NCI-H1048 (cell line): ENCODE data around the gene PDSS2.

Source experiments
- DNase-seq: peaks from one replicate; lab custom pipeline; 2025; lab: John Stamatoyannopoulos, UW

The PDSS2 gene

DNA sequence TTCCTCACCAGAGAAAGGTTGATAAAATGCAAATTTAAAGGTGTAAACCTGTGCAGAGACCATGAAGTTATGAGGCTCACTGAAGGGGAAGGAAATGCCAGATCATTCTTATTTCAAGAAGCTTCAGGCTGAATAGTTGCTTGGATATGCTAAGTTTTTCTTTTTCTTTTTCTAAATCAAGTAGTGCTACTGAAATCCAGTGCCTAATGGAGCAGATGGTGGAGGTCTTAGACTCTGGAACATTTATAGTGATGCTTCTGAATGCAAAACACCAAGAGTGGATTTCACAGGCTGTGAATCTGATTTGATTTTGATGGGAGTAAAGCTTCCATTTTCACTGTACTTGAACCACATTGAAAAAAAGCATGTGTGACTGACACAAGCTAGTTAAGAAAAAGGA, 192.8 kb downstream of the PDSS2 start:
- DNase-seq = no peak

DNA sequence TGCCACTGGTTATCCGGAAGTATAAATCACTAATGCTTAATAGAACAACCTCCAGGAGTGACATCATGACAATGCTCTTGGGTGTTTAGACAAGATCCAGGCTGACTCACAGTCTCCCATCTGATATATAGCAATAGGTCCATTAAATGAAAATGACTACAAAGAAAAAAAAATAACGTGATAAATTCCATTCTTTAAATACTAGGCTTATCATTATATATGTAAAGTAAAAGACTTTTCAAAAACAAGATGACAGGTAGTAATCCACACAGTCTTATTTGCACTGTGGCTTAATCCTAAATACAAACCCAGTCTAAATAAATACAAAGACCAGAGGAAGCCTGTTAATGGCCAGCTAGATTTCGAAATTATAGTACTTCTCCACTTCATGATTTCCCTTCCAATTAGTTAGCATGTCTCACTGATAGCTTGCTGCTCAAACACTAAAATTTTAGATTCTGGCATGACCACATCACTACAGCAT, 195.0 kb downstream of the PDSS2 start:
- no peak for DNase-seq

DNA sequence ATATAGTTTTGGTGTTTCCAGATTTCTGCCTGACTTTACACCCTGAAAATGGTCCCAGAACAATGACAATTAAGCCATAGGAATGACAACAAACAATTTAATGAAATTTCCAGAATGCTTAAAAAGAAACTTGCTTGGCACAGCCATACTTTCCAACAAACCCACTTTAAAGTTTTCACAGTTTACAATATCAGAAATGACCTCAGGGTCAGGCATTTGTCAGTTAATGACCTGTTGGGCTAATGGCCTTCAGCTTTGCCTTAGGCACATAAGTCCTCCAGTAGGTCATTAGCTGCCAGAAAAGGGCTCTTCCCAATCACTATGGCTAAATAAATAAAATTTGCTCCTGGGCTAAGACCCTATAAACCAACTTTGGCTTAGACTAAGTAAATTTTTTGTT, 199.4 kb downstream of the PDSS2 start:
- no peak for DNase-seq

DNA sequence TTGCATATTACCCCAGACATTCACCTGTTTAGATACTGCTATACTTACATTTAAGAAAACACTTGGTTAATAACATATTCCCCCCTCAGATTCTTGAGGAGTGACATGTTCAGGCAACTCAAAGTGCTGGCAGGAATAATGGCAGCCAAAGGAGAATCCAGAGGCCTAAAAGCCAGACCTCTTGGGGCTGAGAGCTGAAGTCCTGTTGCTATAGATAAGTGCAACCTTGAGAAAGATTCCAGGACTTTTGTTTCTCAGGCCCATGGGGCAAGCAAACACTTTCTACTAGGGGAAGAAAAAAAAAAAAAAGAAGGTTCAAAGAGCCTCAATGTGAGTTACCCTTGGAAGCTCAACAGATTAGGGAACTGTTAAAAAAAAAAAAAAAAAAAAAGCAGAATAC, 211.2 kb downstream of the PDSS2 start:
- DNase-seq = no peak

DNA sequence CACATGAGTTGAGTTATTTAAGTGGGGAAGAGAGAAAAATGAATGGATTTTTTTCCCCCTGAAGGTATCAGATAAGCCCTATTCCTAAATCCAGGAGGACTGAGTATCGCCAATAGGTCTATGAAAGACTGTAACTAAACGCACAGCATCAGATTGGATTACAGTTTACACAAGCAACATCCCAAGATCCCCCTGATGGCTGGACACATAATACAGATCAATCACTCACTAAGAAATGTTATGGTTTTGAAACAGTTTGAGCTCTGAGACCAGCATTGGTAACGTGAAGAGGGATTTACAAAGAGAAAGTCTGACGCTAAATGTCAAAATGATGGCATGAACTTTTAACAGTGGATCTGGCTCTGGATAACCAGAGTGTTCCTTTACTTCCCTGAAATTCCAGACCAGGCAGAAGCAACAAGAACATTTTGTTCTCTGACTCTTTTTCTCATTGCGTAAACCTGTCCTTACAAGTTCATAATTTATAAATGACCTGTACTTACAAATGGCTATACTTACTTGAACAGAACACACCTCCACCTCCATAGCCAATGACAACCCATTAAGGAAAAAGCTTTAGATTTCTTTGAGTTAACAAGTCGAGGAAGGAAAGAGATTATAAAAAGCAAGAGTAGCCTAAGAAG, 212.3 kb downstream of the PDSS2 start:
- no peak for DNase-seq

DNA sequence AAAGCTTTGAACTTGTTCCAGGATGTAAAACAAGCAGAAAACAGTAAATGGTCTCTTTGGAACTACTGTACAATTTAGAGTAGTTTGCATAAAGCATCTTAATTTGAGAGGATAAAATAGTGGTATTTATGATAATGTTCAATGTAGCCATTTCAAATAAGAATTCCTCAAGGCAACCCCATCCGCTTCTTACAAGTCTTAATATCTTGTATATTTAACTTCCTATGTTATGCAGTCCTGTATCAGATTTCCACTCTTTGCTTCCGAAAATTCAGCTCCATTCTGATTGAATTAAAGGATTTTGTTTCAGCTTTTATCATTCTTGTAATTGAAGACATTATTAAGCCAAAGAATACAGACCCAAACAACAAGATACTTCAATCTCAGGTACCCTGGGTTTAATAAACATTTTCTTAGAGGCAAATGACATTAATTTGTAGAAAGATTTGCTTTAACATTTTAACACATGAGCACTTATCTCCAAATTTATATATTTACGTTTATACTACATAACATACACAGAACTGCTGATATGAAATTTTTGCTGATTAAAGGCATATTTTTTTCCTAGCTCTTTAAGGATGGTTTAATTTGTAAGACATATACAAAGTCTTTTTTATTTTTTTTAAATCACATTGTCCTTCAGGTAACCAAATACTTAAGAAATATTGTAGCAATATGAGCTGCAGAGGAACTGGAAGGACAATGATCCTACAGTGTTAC, 213.0 kb downstream of the PDSS2 start:
- DNase-seq = no peak

DNA sequence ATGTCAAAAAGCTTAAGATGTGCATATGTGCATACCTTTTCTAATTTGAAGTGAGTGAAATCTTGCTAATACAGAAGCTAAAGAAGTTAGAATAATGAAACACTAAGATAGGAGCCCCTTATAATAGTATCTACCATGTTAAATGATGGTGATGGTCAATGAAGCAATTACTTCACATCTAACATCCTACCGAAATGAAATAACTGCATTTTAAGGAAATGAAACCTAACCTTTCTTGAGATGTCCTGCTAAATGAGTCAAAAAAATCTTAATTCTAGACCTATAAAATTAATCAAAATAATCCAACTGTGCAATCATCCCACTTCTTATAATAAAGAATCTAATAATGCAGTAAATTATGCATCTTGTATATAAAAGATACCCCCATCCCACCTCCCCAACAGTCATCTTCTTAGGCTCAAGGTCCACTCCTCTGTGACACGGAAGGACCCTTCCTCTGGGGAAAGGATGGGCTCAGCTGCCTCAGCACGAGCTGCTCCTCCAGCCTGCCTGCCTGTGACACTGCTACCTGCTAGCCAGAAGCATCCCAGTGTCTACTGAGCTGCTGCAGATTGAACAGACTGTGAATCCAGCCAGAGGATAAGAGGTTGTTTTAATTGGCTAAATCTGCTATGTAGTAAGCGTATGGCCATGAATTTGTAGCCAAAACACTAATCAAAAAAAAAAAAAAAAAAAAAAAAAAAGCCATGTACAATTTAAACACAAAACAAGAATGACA, 214.5 kb downstream of the PDSS2 start:
- no peak for DNase-seq

DNA sequence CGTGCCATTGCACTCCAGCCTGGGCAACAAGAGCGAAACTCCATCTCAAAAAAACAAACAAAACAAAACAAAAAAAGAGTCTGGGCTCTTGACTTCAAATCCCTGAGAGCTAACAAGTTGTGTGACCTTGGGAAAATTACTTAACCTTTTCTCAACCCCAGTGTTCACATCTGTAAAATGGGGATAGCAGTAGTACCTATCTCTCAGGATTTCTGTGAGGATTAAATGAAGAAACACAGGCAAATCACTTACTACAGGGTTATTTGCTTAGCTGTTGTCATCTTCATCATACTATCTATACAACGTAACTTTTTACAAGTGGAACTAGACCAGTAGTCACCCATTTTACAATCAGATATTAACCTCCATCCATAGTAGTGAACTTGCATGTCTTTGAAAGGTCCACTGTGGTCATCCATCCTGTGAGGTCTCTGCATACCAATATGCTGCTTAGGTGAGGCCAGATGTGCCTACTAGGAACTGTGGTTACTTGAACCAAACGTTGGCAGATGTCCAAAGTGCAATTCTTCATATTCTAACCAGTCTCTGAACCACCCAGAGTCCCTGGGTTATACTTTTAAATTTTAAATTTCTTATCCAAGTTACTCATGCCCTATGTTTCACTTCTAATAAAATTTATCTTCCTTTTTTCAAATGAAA, 215.2 kb downstream of the PDSS2 start:
- DNase-seq = no peak

DNA sequence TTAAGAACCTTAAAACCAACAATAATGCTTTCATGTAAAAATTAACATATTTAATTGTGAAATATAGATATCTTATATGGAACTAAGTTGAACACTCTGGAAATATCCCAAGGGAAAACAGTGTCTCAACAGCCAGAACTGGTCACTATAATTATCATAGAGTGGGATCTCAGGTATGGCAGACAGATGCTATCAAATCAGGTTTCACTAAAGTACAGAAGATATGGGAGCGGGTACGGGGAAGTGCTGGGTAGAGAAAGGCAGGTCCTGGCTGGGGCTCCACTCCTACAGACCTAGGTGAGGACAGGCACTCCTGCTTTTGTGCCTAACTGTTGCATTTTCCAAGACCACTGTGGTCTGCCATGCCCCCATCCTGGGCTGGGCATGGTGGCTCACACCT, 215.9 kb downstream of the PDSS2 start:
- DNase-seq = no peak

DNA sequence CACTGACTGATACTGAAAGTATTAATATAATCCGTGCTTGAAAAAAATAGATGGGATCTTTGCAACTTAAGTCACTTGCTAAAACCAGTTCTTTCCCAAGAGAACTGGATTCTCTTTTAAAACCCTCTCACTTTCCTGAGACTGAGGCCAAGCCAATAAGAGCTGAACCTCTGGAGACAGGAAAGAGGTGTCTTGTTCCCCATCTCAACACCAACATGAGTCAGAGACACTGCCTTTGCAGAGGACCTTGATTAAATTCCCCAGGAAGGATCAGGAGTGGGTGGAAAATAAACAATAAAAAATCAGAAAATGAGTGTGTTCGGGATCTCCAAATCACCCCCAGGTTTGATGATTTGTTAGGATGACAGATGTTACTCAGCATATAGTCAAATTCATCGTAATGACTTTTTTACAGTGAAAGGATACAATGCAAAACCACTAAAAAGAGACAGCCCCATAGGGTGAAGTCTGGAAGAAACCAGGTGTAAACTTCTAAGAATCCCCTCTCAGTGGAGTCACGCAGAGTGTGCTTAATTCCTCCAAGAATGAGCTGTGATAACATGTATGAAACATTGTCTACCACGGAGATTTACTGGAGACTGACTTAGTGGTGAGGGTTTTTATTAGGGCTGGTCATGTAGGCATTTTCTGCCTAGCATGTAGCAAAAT, 221.2 kb downstream of the PDSS2 start:
- DNase-seq = no peak

DNA sequence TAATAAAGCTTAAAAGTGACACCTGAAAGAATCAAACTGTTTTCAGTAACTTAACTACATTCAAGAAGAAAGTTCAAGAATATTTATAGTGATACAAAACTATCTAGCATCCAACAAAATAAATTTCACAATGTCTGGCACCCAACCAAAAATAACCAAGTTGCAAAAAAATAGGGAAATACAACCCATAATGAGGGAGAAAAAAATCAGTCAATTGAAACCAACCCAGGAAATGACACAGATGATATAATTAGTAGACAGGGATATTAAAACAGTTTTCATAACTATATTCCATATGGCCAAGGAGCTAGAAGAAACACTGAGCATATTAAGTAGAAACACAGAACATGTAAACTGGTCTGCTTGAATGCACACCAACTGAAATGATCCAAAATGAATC, 223.9 kb downstream of the PDSS2 start:
- DNase-seq = no peak

DNA sequence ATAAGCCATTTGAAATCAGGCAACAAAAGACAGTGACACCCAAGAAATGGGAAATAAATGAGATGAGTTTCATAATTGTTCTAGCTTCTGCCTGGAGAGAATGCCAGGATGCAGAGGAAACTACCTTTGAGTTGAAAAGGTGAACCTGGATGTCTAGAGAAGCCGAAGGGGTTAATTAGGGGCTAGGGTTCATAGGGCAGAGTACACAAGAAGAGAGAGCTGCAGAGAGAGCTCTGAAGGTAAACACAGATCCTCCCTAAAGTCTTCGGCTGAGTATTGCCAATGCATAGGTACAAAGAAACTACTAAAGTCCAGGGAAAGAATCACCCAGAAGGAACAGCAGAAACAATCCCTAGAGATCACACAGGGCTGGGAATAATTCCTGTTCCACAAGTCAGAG, 224.4 kb downstream of the PDSS2 start:
- DNase-seq = no peak

DNA sequence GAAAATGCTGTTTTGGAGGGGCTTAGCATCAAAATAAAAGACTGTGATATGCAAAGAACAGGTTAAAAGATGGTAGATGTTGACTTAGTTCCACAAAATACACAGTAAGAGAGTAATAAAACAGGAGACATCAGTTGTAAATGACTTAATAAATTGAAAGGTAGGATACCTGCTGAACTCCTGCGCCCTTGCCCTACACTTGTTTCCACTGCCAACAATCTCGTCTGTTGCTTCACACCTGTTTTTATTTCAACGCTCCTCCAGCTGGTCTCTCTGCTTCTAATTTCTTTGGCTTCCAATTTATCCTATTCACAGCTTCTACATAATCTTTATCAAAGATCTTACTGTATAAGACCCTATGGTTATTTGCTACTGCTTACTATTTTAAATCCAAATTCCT, 228.1 kb downstream of the PDSS2 start:
- DNase-seq = no peak

DNA sequence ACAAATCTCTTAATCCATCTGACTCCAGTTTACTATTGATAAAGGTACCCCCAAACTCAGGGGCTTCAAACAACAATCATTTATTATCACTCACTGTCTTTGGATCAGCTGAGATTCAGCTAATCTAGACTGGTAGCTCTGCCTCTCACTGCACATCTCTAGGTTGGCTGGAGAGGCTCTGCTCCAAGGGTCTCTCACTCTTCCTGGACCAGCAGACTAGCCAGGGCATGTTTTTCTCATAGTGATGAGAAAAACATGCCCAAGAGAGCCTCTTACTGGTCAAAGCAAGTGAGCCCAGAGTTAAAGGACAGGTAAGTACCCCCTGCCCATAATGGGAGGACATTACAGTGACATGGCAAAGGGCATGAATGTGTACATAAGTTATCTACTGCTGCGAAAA, 228.9 kb downstream of the PDSS2 start:
- DNase-seq = no peak

DNA sequence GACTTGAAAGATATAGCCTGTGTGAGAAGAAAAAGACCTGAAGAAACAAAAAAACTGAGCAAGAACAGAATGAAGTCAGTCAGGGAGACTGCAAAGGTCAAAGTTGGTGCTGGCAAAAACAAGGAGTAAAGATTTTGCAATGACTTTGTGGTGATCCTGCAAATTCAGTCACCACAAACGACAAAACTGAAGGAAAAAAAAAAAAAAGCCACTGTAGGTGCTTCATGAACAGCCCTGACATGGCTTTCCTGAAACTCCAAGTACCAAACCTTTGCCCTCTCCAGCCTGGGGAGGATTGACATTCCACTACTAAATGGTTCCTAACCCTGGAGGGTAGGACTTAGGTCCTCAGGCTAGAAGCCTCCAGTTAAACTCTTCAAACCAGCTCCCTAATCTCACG, 229.3 kb downstream of the PDSS2 start:
- no peak for DNase-seq

DNA sequence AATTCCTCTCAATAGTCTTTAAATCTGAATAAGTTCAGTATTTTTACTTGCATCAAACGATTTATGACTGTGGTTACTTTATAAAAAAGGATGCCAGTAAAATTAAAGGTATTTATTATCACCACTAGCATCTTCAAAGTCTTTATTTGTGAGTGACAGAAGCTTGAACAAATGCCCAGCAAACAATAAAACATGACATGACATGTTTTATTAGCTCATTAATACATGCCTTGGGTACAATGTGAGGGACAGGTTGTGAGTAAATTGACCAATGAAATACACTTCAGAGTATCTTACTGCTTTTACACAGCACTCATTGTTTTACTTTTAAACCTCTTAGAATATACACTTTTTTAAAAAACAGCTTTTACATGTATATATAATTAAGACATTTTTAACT, 230.6 kb downstream of the PDSS2 start:
- DNase-seq = no peak

DNA sequence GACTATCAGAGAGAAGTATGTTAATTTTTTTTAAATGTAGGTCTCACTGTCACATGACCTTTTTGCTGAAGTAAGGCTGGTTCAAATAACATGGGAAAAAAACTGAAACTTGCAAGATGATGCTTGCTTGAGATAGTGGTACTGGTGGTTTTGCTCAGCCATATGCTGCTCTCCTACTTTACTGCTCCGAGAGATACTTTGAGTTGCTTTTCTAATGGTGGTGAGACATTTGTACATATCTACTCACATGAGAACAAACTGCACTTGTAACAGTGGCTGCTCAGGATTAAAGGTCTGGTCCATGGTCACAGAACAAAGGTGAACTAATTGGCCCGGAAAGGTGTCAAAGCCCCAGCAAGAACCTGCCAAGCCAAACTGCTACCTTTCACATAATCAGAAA, 237.8 kb downstream of the PDSS2 start:
- no peak for DNase-seq

DNA sequence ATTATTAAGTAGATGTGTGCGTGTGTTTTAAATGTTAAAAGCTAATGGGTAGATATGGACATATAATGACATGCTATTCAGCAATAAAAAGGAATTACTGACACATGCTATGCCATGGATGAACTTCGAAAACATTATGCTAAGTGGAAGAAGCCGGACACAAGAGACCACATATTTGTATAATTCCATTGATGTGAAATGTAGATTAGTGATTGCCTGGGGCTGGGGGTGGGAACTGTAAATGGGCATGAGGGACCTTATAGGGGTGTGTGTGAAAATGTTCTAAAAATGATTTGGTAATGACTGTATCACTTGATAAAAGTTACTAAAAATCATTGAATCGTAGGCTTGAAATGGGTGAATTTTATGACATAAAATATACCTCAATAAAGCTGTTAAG, 239.5 kb downstream of the PDSS2 start:
- DNase-seq = no peak

DNA sequence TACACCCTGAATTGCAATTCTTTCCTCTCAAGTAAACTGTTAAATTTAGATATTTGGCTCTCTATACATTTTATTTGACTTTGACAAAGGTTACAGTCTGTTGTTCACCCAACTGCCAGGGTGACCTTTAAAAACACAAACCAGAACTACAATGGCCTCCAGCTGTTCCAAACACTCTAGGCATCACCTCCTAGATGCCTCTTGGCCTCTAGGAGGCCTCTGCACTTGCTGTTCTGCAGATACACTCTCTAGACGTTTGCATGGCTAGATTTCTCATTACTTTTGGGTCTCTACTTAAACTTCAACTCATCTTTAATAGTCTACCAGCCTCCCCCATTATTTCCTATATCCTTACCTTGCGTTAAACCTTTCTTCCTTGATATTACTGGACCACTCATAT, 241.2 kb downstream of the PDSS2 start:
- DNase-seq = no peak

DNA sequence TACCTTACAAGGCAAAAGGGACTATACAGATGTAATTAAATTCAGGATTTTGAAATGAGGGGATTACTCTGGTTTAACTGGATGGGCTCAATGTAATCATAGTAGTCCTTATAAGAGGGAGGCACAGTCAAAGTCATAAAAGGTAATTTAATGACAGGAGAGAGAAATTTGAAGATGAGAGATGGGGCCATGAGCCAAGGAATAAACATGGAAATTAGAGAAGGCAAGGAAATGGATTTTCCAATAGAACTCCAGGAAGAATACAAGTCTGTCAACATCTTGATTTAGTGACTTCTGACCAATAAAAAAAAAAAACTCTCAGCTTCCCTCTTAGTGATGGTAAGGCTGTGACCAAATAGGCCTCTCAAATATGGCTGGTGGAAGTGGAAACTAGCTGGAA, 242.1 kb downstream of the PDSS2 start:
- DNase-seq = no peak

DNA sequence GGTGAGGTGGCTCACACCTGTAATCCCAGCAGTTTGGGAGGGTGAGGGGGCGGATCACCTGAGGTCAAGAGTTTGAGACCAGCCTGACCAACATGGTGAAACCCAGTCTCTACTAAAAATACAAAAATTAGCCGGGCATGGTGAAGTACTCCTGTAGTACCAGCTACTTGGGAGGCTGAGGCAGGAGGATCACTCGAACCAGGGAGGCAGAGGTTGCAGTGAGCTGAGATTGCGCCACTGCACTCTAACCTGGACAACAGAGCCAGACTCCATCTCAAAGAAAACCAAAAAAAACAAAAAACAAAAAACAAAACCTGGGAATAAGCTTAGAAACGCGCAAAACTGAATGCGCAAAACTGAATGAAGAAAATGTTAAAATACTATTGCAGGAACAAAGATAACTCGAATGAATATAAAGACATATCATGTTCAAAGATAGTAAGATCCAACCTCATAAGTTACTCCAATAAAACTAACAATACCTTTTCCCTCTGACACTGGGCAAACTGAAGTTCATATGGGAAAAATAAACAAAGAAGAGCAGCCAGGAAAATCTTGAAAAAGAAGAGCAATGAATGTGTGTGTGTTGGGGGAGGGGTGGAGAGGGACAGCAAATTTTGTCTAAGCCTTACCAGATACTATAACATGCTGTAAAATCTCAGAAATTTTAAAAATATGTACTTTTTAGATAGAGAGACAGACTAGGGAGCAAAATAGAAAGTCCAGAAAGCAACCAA, 243.0 kb downstream of the PDSS2 start:
- DNase-seq = no peak
